ENCODE data around the gene ST6GALNAC3.

GRCh38 chr1:76264642-76265041, 190.1 kb downstream of the ST6GALNAC3 start:
- no peak for TF ChIP-seq CTCF (IDR thresholded peaks at IDR 0.05; ENCODE audit: low read depth, low read length)
- no peak for TF ChIP-seq EZH2phosphoT487 (IDR thresholded peaks at IDR 0.05; ENCODE audit: low read depth)
